Occipital lobe (tissue), 2 donors: Measurements from ENCODE around the gene GZMM. TPM values are rescaled to one million over a fixed set of nuclear protein-coding genes. Genes with fewer than 3 reads are reported as not detected.

ENCODE experiments used
- DNase-seq: peaks from one replicate; lab custom pipeline; 2025; lab: John Stamatoyannopoulos, UW
- total RNA-seq: library from RNA; depleted of rRNA; stranded (reverse); fragments of >200 nt; gene quantifications from one replicate; pipeline ENCODE4 v1.2.3, GENCODE V29; 2014

Gene GZMM
- total RNA-seq, 1 donor from 2014 or later: not detected

GRCh38 chr19:595326-596262, 51.7 kb downstream of the GZMM start:
- DNase-seq: no peak

GRCh38 chr19:596263-596655, 52.4 kb downstream of the GZMM start:
- DNase-seq: no peak

DNA sequence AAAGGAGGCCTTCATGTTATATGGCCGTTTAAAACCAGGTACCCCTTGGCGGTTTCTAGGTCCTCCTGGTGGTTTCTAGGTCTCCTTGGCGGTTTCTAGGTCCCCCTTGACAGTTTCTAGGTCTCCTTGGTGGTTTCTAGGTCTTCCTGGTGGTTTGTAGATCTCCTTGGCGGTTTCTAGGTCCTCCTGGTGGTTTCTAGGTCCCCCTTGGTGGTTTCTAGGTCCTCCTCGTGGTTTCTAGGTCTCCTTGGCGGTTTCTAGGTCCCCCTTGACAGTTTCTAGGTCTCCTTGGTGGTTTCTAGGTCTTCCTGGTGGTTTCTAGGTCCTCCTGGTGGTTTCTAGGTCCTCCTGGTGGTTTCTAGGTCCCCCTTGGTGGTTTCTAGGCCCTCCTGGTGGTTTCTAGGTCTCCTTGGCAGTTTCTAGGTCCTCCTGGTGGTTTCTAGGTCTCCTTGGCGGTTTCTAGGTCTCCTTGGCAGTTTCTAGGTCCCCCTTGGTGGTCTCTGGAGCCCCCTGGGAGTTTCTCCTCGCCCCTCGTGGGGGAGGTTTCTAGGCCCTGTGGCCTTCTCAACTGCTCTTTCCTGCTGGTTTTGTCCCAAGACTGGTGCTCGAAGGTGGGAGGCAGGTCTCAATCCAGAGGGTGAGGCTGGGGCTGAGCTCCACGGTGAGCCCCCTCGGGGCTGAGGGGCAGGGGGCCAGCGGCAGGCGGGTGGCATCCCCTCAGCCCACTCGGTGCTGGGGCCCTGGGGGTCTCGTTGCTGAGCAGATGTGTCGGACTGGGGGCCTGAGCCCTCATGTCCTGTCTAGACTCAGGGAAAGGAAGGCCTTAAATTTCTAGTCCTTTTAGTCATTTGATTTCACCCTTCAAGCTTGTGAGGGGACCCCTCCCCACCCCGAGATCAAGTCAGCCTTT, 53.8 kb downstream of the GZMM start:
- no peak for DNase-seq

Other genes with a start within 250 kb of the GZMM start
- 5.3 TPM for gene MIER2, start 199.3 kb upstream of the GZMM start, total RNA-seq
- gene C2CD4C, start 134.9 kb upstream of the GZMM start, total RNA-seq: 16.1 TPM
- gene SHC2, start 83.0 kb upstream of the GZMM start, total RNA-seq: 13.9 TPM
- gene MADCAM1, start 47.6 kb upstream of the GZMM start, total RNA-seq: 0.16 TPM
- gene TPGS1, start 36.6 kb upstream of the GZMM start, total RNA-seq: 15.6 TPM
- 46.2 TPM for gene CDC34, start 12.3 kb upstream of the GZMM start, total RNA-seq
- 77.4 TPM for gene BSG, start 28.5 kb downstream of the GZMM start, total RNA-seq
- 8.0 TPM for gene HCN2, start 45.8 kb downstream of the GZMM start, total RNA-seq
- gene POLRMT, start 89.5 kb downstream of the GZMM start, total RNA-seq: 12.5 TPM
- 0.62 TPM for gene FGF22, start 95.8 kb downstream of the GZMM start, total RNA-seq
- 10.8 TPM for gene RNF126, start 119.2 kb downstream of the GZMM start, total RNA-seq
- 3.3 TPM for gene FSTL3, start 132.3 kb downstream of the GZMM start, total RNA-seq
- gene PRSS57, start 151.4 kb downstream of the GZMM start, total RNA-seq: not detected
- 95.9 TPM for gene PALM, start 164.9 kb downstream of the GZMM start, total RNA-seq
- gene MISP, start 207.1 kb downstream of the GZMM start, total RNA-seq: not detected